Adipocyte (in vitro differentiated cells): ENCODE data around the gene SPSB1.

Experiments
- DNase-seq: peaks from one replicate; pipeline ENCODE4 v3.0.0-alpha.2; 2015; ENCODE audit warnings: low read depth
- H3K27me3 ChIP-seq: replicated peaks from 2 replicates; pipeline ENCODE4 v1.7.0; 2013; ENCODE audit warnings: mild to moderate bottlenecking, low read length, moderate library complexity; ENCODE audit not compliant: control insufficient read depth, insufficient read depth
- H3K36me3 ChIP-seq: 2 replicates; pipeline ENCODE4 v1.7.0; 2013; ENCODE audit warnings: low read length, mild to moderate bottlenecking, moderate library complexity; ENCODE audit not compliant: control insufficient read depth, insufficient read depth, severe bottlenecking
- H3K4me1 ChIP-seq: 2 replicates; pipeline ENCODE4 v1.7.0; 2013; ENCODE audit warnings: mild to moderate bottlenecking, low read length, moderate library complexity; ENCODE audit not compliant: control insufficient read depth, insufficient read depth
- H3K4me3 ChIP-seq: 2 replicates; pipeline ENCODE4 v1.7.0; 2013; ENCODE audit warnings: mild to moderate bottlenecking, low read length, moderate library complexity
- H3K9ac ChIP-seq: 2 replicates; pipeline ENCODE4 v1.7.0; 2013; ENCODE audit warnings: mild to moderate bottlenecking, low read length, moderate library complexity
- H3K9me3 ChIP-seq: 2 replicates; pipeline ENCODE4 v1.7.0; 2013; ENCODE audit warnings: mild to moderate bottlenecking, low read length, moderate library complexity; ENCODE audit not compliant: control insufficient read depth

The SPSB1 gene

DNA sequence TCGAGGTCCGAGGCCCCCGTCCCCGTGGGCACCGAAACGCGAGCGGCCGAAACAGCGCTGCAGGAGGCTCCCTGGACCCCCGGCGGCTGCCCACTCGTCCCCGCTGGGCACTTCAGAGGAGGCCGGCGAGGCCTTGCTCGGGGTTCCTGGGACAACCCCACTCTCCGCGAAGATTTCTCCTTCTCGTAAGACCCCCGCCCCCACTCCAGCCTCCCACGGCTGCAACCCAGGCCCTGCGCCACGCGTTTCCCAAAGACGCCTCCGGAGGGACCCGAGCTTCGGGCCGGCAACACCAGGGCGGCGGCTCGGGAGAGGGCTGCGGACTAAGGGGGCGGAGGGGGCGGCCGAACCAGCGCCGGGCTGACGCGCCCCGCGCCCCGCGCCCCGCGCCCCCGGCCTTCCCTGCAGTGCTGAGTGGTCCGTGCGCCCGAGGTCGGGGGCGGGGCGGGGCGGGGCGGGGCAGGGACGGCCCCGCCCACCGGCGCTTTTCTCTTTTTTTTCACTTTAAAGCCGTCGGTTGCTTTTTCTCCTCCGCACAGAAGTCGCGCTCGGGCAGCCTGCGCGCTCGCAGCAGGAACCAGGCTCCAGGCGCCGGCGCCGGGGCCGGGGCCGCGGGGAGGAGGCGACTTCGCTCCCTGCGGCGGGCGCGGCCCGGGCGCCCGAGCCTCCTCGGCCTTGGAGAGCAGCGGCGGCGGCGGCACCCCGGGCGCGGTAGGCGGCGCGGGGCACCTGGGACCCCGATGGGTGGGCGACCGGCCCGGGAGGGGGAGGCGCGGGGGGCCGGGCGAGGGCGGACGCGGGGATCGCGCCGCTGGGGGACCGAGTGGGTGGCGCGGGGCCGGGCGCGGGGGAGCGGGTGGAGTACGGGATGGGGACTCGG lies at the start of gene SPSB1:
SPSB1 (plus strand) TSS at position 534 of the 880 bp plus-strand sequence. CDS start 62,998 bp downstream, outside the sequence.
- H3K4me1 ChIP-seq = peaks cover 63% of the 10 kb centered on the region
- H3K9me3 ChIP-seq = no peaks in the 10 kb centered on the region
- H3K4me3 ChIP-seq = peak within 1 kb of the TSS; percentile 96
- no peaks in the 10 kb centered on the region for H3K36me3 ChIP-seq
- no peaks in the 10 kb centered on the region for H3K27me3 ChIP-seq
- DNase-seq = peak; percentile 91
- H3K9ac ChIP-seq = peak within 1 kb of the TSS; percentile 96

DNA sequence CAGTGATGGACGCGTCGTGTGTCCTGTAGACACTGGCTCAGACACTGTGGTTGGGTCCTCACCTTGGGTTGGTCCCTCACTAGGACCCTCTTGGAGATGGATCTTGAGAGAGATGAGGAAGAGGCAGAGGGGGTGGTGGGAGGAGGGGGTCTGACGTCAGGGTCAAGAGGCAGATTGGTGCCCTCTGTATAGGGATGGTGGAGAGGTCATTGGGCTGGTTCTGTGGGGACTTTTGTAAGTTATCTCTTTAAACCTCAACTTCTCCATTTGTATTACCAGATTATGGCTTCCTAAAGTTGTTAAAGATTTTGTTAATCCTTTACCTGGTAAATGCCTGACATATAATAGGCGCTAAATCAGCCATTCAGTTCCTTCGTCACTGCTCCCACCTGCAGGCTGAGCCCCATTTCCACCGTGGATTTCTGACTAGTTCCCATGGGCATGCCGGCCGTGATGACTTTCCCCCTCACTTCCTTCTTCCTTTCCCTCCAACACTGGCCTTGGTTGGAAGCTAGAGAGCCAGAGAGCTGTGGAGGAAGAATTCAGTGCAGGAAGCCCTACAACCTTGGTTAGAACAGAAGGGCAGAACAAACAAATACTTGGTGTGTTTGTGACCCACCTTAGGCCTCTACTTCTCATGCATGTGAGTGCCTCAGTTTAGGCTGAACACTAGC lies 49.5 kb upstream of the SPSB1 start:
- peaks cover 62% of the 10 kb centered on the region for H3K4me1 ChIP-seq
- peak overlapping the region; percentile 84 for H3K9ac ChIP-seq
- DNase-seq = no peak
- H3K4me3 ChIP-seq = peak overlapping the region; percentile 77
- no peaks in the 10 kb centered on the region for H3K27me3 ChIP-seq
- no peaks in the 10 kb centered on the region for H3K9me3 ChIP-seq
- peaks cover 24% of the 10 kb centered on the region for H3K36me3 ChIP-seq

DNA sequence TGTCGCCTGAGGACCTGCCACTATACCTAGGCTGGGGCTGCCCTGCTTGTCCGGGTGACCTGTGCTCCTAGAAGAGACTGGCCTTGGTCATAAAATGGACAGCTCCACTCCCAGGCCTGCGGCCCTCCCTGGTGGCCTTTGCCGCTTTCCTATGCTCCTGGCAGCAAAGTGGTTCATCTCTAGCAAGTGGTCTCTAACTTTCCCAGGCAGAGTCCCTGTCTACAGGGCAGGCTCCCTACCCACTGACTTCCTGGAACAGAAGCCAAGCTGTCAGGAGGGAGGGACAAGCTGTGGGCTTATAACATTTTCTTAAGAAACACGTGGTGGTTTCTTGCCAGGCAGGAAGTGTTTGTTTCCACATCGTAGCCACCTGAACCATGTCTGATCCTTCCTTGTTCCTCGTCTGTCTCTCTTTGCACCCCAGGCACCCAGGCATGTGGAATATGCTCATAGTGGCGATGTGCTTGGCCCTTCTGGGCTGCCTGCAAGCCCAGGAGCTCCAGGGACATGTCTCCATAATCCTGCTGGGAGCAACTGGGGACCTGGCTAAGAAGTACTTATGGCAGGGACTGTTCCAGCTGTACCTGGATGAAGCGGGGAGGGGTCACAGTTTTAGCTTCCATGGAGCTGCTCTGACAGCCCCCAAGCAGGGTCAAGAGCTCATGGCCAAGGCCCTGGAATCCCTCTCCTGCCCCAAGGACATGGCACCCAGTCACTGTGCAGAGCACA lies 48.0 kb upstream of the SPSB1 start:
- DNase-seq = no peak

DNA sequence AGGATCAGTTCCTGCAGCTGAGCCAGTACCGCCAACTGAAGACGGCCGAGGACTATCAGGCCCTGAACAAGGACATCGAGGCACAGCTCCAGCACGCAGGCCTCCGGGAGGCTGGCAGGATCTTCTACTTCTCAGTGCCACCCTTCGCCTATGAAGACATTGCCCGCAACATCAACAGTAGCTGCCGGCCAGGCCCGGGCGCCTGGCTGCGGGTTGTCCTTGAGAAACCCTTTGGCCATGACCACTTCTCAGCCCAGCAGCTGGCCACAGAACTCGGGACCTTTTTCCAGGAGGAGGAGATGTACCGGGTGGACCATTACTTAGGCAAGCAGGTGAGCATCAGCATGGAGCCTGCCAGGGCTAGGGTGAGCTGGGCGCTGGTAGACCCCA lies 47.5 kb upstream of the SPSB1 start:
- Histone ChIP-seq H3K9me3 (no peaks in the 10 kb centered on the region), H3K36me3 (peaks cover 31% of the 10 kb centered on the region), H3K27me3 (no peaks in the 10 kb centered on the region), H3K9ac (no peak overlapping the region), H3K4me1 (peaks cover 51% of the 10 kb centered on the region), H3K4me3 (no peak overlapping the region)
- DNase-seq = no peak

More for the DNA sequence above, 48.0 kb upstream of the SPSB1 start:
- Histone ChIP-seq H3K9me3 (no peaks in the 10 kb centered on the region), H3K4me3 (no peak overlapping the region), H3K9ac (no peak overlapping the region), H3K27me3 (no peaks in the 10 kb centered on the region), H3K4me1 (peaks cover 52% of the 10 kb centered on the region), H3K36me3 (peaks cover 31% of the 10 kb centered on the region)

DNA sequence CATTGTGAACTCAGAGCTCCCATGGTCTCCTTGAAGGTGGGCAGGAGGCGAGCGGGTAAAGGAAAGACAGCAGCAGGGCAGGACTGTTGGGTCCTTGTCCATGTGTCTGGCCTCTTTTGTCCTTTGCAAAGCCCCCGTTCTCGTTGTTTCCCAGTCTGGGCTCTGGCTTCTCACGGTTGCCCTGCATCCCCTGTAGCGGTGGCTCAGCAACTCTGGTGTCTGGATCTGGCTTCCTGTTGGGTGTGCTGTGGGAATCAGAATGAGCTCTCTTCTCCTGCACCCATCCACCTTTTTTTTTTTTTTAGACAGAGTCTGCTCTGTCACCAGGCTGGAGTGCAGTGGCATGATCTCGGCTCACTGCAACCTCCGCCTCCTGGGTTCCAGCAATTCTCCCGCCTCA lies 47.0 kb upstream of the SPSB1 start:
- DNase-seq = no peak
- H3K4me3 ChIP-seq = no peak overlapping the region
- H3K27me3 ChIP-seq = no peaks in the 10 kb centered on the region
- H3K9me3 ChIP-seq = no peaks in the 10 kb centered on the region
- peaks cover 50% of the 10 kb centered on the region for H3K4me1 ChIP-seq
- no peak overlapping the region for H3K9ac ChIP-seq
- H3K36me3 ChIP-seq = peaks cover 31% of the 10 kb centered on the region

DNA sequence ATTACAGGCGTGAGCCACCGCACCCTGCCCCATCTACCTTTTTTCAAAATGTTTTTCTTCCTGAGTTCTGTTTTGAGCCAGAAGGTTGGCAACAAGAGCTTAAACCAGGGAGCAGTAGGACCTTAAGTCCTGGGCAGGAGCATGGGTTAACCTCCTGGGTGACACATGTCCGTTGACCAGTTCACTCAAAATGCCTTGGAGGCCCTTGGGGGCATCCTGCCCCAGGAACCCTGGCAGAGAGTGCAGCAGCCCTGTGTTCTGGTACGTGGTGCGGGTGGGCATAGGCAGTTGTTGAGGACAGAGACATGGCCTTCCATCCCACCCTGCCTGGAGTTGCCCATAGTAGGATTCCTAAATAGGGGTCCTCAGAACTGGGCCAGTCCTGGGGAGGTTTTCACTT lies 46.5 kb upstream of the SPSB1 start:
- H3K27me3 ChIP-seq = no peaks in the 10 kb centered on the region
- no peak for DNase-seq
- H3K4me1 ChIP-seq = peaks cover 50% of the 10 kb centered on the region
- H3K4me3 ChIP-seq = no peak overlapping the region
- H3K36me3 ChIP-seq = peaks cover 31% of the 10 kb centered on the region
- no peaks in the 10 kb centered on the region for H3K9me3 ChIP-seq
- H3K9ac ChIP-seq = no peak overlapping the region

DNA sequence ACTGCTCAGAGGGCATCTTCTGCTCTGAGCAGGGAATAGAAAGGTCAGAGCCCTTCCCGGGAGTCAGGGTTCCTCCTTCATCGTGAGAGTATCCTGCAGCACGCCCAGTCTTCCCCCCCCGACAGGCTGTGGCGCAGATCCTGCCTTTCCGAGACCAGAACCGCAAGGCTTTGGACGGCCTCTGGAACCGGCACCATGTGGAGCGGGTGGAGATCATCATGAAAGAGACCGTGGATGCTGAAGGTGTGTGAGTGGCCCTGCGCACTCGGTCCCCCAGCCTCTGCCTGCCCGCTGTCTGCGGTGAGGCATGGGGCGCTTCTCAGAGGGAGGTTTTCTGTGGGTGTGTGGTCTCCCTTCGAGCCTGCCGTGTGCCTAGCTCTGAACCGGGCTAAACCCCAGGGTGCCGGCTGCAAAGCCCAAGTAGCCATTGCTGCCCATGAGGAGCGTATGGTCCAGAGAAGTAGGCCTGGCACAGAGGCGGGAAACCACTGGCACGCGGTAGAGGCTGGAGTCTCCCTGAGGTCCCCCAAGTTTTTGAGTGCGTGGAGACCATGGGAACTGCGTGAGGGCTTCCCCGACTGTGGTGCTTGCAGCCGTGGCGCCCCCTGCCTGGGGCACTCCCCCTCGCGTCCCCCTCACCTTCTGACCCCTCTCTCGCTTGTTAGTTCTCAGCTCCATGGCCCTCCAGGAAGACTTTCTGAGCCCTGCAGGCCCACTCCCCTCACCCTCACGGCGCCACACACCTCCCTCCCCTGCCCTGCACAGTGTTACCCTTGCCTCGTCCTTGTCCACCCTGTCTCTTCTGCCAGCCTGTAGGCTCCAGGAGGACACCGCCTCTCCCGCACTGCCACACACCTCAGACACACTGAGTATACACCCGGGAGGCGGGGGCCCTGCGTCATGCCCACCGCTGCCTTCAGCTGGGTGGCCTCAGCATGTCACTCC lies 45.6 kb upstream of the SPSB1 start:
- peaks cover 44% of the 10 kb centered on the region for H3K4me1 ChIP-seq
- H3K9me3 ChIP-seq = no peaks in the 10 kb centered on the region
- no peak overlapping the region for H3K9ac ChIP-seq
- DNase-seq = no peak
- no peak overlapping the region for H3K4me3 ChIP-seq
- H3K36me3 ChIP-seq = peaks cover 36% of the 10 kb centered on the region
- H3K27me3 ChIP-seq = no peaks in the 10 kb centered on the region

DNA sequence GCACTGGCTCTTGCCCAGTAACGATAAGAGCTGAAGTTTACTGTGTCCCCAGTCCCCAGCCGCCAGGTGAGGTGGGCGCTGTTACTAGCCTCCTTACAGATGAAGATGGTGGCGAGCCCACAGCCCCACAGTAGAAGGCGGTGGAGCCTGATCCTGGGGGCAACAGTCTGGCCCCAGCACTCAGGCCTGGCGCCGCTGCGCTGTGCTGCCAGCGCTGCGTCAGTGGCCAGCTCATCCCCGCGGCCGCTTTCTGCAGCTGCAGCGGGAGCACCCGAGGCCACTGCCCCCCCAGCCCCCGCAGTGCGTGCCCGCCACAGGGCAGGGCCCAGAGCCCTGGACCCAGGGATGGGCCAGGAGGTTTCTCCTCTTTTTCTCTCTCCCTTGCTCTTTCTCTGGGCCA lies 44.8 kb upstream of the SPSB1 start:
- Histone ChIP-seq H3K4me3 (no peak overlapping the region), H3K9me3 (no peaks in the 10 kb centered on the region), H3K9ac (no peak overlapping the region), H3K27me3 (no peaks in the 10 kb centered on the region), H3K4me1 (peaks cover 37% of the 10 kb centered on the region), H3K36me3 (peaks cover 41% of the 10 kb centered on the region)
- DNase-seq = no peak

DNA sequence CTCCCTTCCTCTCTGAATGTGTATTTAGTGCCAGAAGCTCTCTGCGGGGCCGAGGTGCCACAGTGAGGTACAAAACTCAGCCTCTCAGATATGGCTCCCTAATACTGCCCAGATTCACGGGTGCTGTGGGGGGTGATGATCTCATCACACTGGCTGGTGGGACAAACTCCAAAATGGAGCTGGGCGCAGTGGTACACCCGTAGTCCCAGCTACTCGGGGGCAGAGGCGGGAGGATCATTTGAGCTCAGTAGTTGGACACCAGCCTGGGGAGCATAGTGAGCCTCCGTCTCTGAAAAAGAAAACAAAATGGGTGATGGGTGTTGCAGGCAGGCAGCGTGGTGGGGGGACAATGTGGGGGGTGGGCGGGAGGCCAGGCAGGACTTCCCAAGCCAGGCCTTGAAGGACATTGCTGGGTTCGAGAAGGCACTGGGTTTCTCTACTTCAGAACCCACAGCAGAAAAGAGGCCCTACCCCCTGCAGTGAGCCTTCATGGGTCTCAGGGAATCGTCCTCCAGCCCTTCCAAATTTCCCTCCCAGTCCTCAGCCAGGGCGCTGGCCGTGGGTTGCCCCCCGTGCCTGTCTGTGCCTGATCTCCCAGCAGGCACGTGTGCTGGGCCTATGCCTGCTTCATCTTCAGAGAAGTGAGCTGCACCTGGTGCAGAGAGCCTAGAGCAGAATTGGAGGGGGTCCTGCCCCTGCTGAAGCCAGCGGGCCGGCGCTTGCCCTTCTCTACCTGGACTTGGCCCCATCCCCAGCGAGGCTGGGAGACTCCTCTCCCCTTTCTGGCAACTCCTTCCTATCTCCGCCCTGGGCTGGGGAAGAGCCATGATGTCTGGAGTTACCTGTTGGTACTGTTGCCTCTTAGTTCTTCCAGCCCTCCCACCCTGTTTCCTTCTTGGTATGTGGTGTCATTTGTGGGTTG lies 44.1 kb upstream of the SPSB1 start:
- Histone ChIP-seq H3K9me3 (no peaks in the 10 kb centered on the region), H3K27me3 (no peaks in the 10 kb centered on the region), H3K4me3 (no peak overlapping the region), H3K9ac (no peak overlapping the region), H3K36me3 (peaks cover 44% of the 10 kb centered on the region), H3K4me1 (peaks cover 32% of the 10 kb centered on the region)
- DNase-seq = no peak

DNA sequence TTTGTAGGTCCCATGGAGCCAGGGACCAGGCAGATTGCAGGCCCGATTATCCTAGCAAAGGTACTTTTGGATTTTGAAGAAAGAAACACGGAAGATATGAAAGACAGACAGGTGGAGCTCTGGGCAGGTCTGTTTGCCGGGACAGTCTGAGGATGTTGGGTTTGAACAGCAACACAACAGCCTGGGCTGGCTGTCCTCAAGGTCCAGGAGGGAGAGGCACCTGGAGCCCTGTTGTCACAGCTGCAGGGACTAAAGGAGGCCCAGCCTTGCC lies 43.5 kb upstream of the SPSB1 start:
- Histone ChIP-seq H3K4me1 (peaks cover 31% of the 10 kb centered on the region), H3K27me3 (no peaks in the 10 kb centered on the region), H3K9ac (no peak overlapping the region), H3K4me3 (no peak overlapping the region), H3K36me3 (peaks cover 45% of the 10 kb centered on the region), H3K9me3 (no peaks in the 10 kb centered on the region)
- no peak for DNase-seq
